D721Med (cell line): Measurements from ENCODE around the gene LPCAT1.

ENCODE experiments used
- DNase-seq: peaks from one replicate; pipeline ENCODE4 v3.0.0; 2011; ENCODE audit warnings: low spot score; ENCODE audit not compliant: insufficient read length
- FAIRE-seq: peaks from 2 replicates; lab custom pipeline; 2011; peaks lifted over from hg19 to GRCh38; lab: Jason Lieb, UNC
- CTCF ChIP-seq: IDR thresholded peaks from 2 replicates; pipeline ENCODE4 v1.5.1; 2012; ENCODE audit warnings: mild to moderate bottlenecking, control low read depth; ENCODE audit not compliant: insufficient read depth; ENCODE audit errors: missing control alignments

LPCAT1 gene

DNA sequence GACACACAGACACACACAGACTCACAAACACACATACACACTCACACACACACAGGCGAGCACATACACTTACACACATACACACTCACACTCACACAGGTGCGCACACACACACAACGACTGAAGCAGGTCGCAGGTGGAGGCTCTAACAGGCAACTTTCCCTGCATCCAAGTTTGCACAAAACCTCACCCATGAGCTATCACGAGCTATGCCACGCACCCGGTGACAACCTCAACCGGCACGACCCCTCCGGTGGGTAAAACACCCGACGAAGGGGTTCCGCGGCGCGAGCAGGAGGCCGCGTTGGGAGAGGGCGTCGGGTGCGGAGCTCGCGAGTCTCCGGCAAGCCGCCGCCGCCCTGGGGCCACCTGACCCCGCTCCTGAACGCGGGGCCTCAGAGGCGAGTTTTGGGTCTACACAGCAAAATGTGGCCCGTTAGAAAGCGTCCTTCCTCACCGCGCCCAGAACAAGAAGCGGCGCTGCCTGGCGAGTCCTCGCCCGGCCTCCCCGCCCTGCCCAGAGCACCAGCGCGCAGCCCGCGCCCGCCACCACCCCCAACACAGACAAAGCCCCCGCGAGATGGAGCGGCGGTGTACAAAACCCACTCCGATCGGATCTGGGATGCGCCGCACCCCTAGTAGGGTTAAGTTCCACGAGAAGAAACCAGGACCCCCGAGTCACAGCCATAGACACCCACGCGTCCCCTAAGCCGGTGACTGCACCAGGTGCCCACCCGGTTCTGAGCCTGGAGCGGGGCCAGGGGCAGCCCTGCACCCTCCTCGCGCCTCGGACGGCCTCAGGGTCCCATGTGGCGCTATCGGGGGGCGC, 79.2 kb downstream of the LPCAT1 start:
- no peak for DNase-seq
- FAIRE-seq = no peak

DNA sequence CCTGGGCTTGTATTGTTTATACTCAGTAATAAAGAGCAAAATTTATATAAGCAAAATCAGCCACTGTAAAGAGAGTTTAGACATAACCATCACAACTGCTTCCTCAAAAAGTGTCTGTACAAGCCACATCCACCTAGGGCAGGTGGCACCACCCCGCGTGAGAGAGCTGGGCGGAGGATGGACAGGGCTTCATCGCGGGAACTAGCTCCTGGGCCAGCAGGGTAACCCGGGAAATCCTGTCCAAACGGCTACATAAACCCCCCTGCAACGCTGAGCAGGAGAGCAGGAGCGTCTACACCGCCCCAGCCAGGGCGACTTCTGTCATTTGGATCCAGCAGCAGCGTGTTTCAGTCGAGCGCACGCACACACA, 79.8 kb downstream of the LPCAT1 start:
- TF ChIP-seq CTCF = no peak
- DNase-seq (no peak), FAIRE-seq (no peak)

More for the DNA sequence above, 79.2 kb downstream of the LPCAT1 start:
- no peak for TF ChIP-seq CTCF

DNA sequence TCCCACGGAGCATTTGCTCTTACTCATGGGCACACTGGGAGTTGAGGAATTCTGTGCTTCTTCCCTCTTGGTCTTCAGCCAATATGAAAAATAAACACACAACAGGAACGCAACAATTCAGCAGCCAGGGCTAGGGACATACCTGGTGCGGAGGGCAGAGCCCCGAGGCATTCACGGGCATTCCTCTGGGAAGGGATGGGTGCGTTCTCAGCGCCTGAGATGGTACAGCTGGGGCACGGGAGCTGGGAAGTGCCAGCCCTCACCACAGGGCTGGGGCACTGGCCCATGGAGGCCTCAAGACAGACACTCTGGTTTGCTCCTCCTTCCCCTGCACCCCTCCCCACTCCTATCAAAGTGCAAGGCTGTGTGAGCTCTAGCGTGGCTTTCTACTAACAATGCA, 80.6 kb downstream of the LPCAT1 start:
- no peak for TF ChIP-seq CTCF
- DNase-seq = no peak
- FAIRE-seq = no peak

DNA sequence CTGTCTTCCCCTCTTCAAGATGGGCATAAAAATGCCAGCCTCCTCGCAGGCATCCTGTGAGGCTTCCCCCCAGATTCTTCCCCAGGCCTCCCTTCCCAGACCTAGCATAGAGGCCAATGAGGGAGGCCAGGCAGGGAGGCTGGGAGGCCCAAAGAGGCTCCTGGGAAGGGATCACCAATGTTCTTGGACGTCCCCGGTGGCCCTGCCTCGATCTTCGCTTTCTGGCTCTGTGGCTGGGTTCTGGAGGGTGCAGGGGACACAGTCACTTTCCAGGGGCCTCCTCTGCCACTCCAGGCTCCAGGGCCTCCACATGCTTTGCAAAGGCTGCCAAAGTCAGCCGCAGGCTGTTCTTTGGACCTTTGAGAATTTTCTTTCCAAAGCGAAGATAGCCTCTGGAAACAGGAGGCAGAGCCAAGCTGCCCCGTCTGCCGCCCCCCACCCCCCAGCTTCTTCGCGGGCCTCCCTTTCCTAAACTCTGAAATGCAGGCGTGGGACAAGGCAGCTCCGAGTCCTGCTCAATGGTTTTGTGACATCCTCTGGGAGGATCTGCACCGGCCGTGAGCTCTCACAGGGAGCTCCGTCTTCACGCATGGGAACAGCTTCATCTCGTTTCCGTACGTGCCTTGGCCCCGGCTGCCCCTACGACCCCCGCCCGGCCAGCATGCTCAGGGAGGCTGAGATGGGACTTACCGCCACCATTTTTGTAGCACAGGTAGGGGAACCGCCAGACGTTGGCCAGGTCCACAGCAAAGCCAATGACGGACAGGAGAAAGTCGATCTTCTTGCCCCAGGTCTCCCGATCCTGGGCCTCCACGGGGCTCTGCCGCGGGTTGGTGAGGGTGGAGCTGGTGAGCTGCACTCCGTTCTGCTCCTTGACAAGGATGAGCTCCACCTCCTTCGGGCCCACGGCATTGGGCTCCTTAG, 81.3 kb downstream of the LPCAT1 start:
- no peak for DNase-seq
- TF ChIP-seq CTCF = no peak
- no peak for FAIRE-seq

DNA sequence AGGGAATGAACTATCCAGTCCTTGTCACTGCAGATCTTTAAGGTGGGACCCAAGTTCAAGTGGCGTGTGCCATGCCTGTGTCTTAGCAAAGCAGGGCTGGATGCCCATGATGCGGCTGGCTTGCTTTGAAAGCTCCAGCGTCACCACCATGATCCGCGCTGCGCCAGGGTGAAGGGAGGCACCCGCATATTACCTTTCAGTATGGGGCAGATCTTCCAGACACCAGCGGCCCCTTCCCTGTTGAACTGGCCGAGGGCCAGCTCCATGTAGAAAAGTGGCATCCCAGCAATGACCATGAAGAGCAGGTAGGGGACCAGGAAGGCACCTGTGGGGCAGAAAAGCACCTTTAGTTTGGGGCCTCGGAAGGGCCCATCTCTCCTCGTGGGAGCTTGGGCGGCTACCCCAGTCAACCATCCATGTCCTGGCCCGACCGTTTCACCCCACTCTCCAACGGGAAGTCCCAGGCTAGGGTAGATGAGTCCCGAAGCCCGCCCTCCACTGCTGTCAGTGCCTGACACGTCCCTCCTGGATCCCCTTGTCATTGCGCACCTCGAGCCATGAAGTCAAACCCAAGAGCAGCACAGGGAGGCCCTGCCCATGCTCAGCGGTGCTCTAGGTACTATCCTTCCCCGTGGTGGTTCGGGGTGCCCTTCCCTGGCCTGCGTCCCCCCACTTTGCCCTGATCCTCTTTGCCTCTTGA, 82.4 kb downstream of the LPCAT1 start:
- no peak for DNase-seq
- FAIRE-seq = no peak
- TF ChIP-seq CTCF = no peak

DNA sequence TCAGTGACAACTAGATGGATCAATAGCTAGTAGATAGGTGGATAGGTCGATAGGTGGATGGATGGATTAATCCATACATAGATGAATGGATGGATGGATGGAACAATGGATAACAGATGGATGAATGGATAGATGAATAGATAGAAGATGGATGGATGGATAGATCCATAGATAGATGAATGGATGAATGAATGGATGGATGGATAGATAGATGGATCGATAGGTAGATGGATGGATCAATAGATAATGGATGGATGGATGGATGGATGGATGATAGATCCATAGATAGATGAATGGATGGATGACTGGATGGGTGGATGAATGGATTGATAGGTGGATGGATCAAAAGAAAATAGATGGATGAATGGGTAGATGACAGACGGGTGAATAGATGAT, 83.7 kb downstream of the LPCAT1 start:
- DNase-seq = no peak
- TF ChIP-seq CTCF = no peak
- no peak for FAIRE-seq
